H9 (cell line): ENCODE data around the gene CMTM4. TPM values are rescaled to one million over a fixed set of nuclear protein-coding genes. Genes with fewer than 3 reads are reported as not detected.

Experiments
- DNase-seq: peaks from one replicate; pipeline ENCODE4 v3.0.0-alpha.2; 2017
- H2AFZ ChIP-seq: one replicate; pipeline ENCODE4 v1.6.1; 2013; ENCODE audit warnings: mild to moderate bottlenecking, low read length, control low read depth, moderate library complexity
- H2AK5ac ChIP-seq: 2 replicates; pipeline ENCODE4 v1.6.1; 2013; ENCODE audit warnings: low read length, control low read depth, mixed read lengths; ENCODE audit not compliant: insufficient read length
- H2BK120ac ChIP-seq: one replicate; pipeline ENCODE4 v1.6.1; 2013; ENCODE audit warnings: low read depth, mild to moderate bottlenecking, low read length, control low read depth, inconsistent platforms; ENCODE audit not compliant: poor library complexity, severe bottlenecking
- H2BK12ac ChIP-seq: 2 replicates; pipeline ENCODE4 v1.6.1; 2013; ENCODE audit warnings: low read length, control low read depth, mixed read lengths, low read depth; ENCODE audit not compliant: insufficient read length
- H2BK15ac ChIP-seq: 2 replicates; pipeline ENCODE4 v1.6.1; 2013; ENCODE audit warnings: low read depth, low read length, control low read depth
- H2BK20ac ChIP-seq: one replicate; pipeline ENCODE4 v1.6.1; 2013; ENCODE audit warnings: low read depth, mild to moderate bottlenecking, low read length, control low read depth, inconsistent platforms; ENCODE audit not compliant: poor library complexity, severe bottlenecking
- H2BK5ac ChIP-seq: 2 replicates; pipeline ENCODE4 v1.6.1; 2013; ENCODE audit warnings: low read length, control low read depth, mixed read lengths; ENCODE audit not compliant: insufficient read length
- H3K14ac ChIP-seq: 2 replicates; pipeline ENCODE4 v1.6.1; 2013; ENCODE audit warnings: low read length, control low read depth; ENCODE audit not compliant: insufficient read depth
- H3K18ac ChIP-seq: 2 replicates; pipeline ENCODE4 v1.6.1; 2013; ENCODE audit warnings: low read depth, mild to moderate bottlenecking, mixed read lengths, low read length, control low read depth; ENCODE audit not compliant: insufficient read length
- H3K23ac ChIP-seq: 2 replicates; pipeline ENCODE4 v1.6.1; 2013; ENCODE audit warnings: low read length, control low read depth, mixed read lengths, low read depth; ENCODE audit not compliant: insufficient read length
- H3K23me2 ChIP-seq: 2 replicates; pipeline ENCODE4 v1.6.1; 2013; ENCODE audit warnings: low read depth, mild to moderate bottlenecking, mixed read lengths, low read length, control low read depth; ENCODE audit not compliant: insufficient read length, poor library complexity, severe bottlenecking
- H3K27ac ChIP-seq: 2 replicates; pipeline ENCODE4 v1.5.1; 2013; ENCODE audit warnings: low read length, control low read depth, mixed read lengths, low read depth; ENCODE audit not compliant: insufficient read length
- H3K27me3 ChIP-seq: 2 replicates; pipeline ENCODE4 v1.6.1; 2013; ENCODE audit warnings: low read length, control low read depth, inconsistent platforms; ENCODE audit not compliant: insufficient read depth
- H3K4ac ChIP-seq: 2 replicates; pipeline ENCODE4 v1.6.1; 2013; ENCODE audit warnings: low read depth, mild to moderate bottlenecking, control low read depth, inconsistent platforms, low read length, moderate library complexity
- H3K4me1 ChIP-seq: 2 replicates; pipeline ENCODE4 v1.6.1; 2013; ENCODE audit warnings: low read length, control low read depth, inconsistent platforms; ENCODE audit not compliant: insufficient read depth
- H3K4me2 ChIP-seq: 2 replicates; pipeline ENCODE4 v1.6.1; 2013; ENCODE audit warnings: low read length, control low read depth, mixed read lengths; ENCODE audit not compliant: insufficient read length, insufficient read depth
- H3K56ac ChIP-seq: 2 replicates; pipeline ENCODE4 v1.6.1; 2013; ENCODE audit warnings: low read depth, mild to moderate bottlenecking, mixed read lengths, low read length, control low read depth; ENCODE audit not compliant: insufficient read length
- H3K79me1 ChIP-seq: 2 replicates; pipeline ENCODE4 v1.6.1; 2013; ENCODE audit warnings: low read depth, mild to moderate bottlenecking, moderate library complexity, low read length, control low read depth, inconsistent platforms; ENCODE audit not compliant: insufficient read depth, poor library complexity, severe bottlenecking
- H3K79me2 ChIP-seq: 2 replicates; pipeline ENCODE4 v1.6.1; 2013; ENCODE audit warnings: low read length, control low read depth, inconsistent platforms; ENCODE audit not compliant: insufficient read depth
- H3K9ac ChIP-seq: 2 replicates; pipeline ENCODE4 v1.6.1; 2013; ENCODE audit warnings: low read length, control low read depth, mixed read lengths; ENCODE audit not compliant: insufficient read length; ENCODE audit errors: extremely low read depth
- H3K9me3 ChIP-seq: one replicate; pipeline ENCODE4 v1.6.1; 2013; ENCODE audit warnings: low read depth, low read length, inconsistent platforms; ENCODE audit not compliant: control insufficient read depth
- H3T11ph ChIP-seq: one replicate; pipeline ENCODE4 v1.6.1; 2013; ENCODE audit warnings: mild to moderate bottlenecking, low read length, control low read depth, inconsistent platforms
- H4K20me1 ChIP-seq: one replicate; pipeline ENCODE4 v1.6.1; 2013; ENCODE audit not compliant: control insufficient read depth, insufficient read length, insufficient read depth
- H4K5ac ChIP-seq: 2 replicates; pipeline ENCODE4 v1.6.1; 2013; ENCODE audit warnings: low read depth, mild to moderate bottlenecking, mixed read lengths, low read length, control low read depth; ENCODE audit not compliant: insufficient read length
- H4K8ac ChIP-seq: replicated peaks from 2 replicates; pipeline ENCODE4 v1.6.1; 2013; ENCODE audit warnings: low read length, control low read depth, mixed read lengths, low read depth; ENCODE audit not compliant: insufficient read length
- H4K91ac ChIP-seq: 2 replicates; pipeline ENCODE4 v1.6.1; 2013; ENCODE audit warnings: low read depth, mild to moderate bottlenecking, moderate library complexity, mixed read lengths, low read length, control low read depth; ENCODE audit not compliant: insufficient read length
- H3K27ac Mint-ChIP-seq, 3 experiments: 2 replicates in 2 of 3; 3 replicates in 1 of 3; pipeline ENCODE4 v1.8.0; 2020 to 2021; ENCODE audit warnings: mixed read lengths in 3 of 3, mild to moderate bottlenecking in 1 of 3, moderate library complexity in 1 of 3
- H3K27me3 Mint-ChIP-seq: 2 replicates; pipeline ENCODE4 v1.8.0; 2021; ENCODE audit warnings: low read depth, mild to moderate bottlenecking, moderate library complexity, mixed read lengths
- H3K36me3 Mint-ChIP-seq, 3 experiments: 2 replicates in 2 of 3; 3 replicates in 1 of 3; pipeline ENCODE4 v1.8.0; 2020 to 2021; ENCODE audit warnings: low read depth in 3 of 3, mixed read lengths in 3 of 3; ENCODE audit not compliant: insufficient read depth in 1 of 3
- H3K4me1 Mint-ChIP-seq, 2 experiments: 2 replicates each; pipeline ENCODE4 v1.8.0; 2020; ENCODE audit warnings: mixed read lengths in 2 of 2
- H3K4me3 Mint-ChIP-seq, 2 experiments: 2 replicates in 1 of 2; 3 replicates in 1 of 2; pipeline ENCODE4 v1.8.0; 2020 to 2021; ENCODE audit warnings: mild to moderate bottlenecking in 2 of 2, mixed read lengths in 2 of 2, moderate library complexity in 1 of 2
- H3K9me3 Mint-ChIP-seq, 2 experiments: 2 replicates in 1 of 2; 3 replicates in 1 of 2; pipeline ENCODE4 v1.8.0; 2020; ENCODE audit warnings: mild to moderate bottlenecking in 2 of 2, mixed read lengths in 2 of 2, moderate library complexity in 1 of 2
- WGBS: extraction: QIAGEN DNeasy Blood & Tissue Kit; methylation state at CpG from one replicate; pipeline ENCODE4 v1.1.7; 2013; ENCODE audit warnings: missing lambda C conversion rate, low lambda C conversion rate, mixed read lengths; ENCODE audit not compliant: insufficient read length; ENCODE audit errors: extremely low coverage; 5-methylcytosine and 5-hydroxymethylcytosine counted together
- total RNA-seq: library from RNA; stranded (reverse); gene quantifications from 2 replicates; pipeline ENCODE4 v1.2.1, GENCODE V29; 2021
- TF ChIP-seq, protein P1 (sequence below): fragments of 200-600 bp; sonication (generic); conservative IDR thresholded peaks from 3 replicates; pipeline ENCODE4 v1.8.0; 2021; ENCODE audit warnings: antibody characterized with exemption, mild to moderate bottlenecking

Gene CMTM4
- total RNA-seq, 1 experiment from 2014 or later = 40.5 TPM

DNA sequence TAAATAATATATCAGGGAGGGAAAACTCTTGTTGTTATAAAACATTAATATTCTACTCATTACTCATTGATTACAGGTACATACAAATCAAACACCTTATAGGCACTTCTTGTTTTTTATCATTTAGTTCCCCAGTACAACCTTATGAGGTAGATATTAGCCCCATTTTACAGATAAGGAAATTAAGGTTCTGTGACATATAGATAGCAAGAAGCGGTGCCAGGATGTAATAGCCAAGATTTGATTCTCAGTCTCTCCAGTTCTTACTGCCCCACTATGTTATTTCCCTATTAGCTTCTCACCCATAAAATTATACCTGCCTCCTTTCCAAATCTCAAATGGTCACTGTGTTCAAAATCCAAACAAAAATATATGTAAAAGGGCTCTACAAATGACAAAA lies 55.2 kb downstream of the CMTM4 start:
- no peaks in the 10 kb centered on the region for H3K9me3 ChIP-seq
- no peaks in the 10 kb centered on the region for H3K27me3 Mint-ChIP-seq
- WGBS = no CpG with 5 or more reads among the region's 1 CpG
- no peak for DNase-seq
- H3K4me3 Mint-ChIP-seq = no peak overlapping the region
- no peak overlapping the region for H2BK15ac ChIP-seq
- no peak overlapping the region for H4K8ac ChIP-seq
- no peak overlapping the region for H3T11ph ChIP-seq
- no peak overlapping the region for H2BK20ac ChIP-seq
- H3K4ac ChIP-seq = no peak overlapping the region
- no peak overlapping the region for H2BK12ac ChIP-seq
- no peak overlapping the region for H3K27ac Mint-ChIP-seq
- peaks cover 30 to 31% of the 10 kb centered on the region in 2 experiments for H3K4me1 Mint-ChIP-seq
- no peak overlapping the region for H3K27ac ChIP-seq
- H3K79me1 ChIP-seq = no peaks in the 10 kb centered on the region
- H3K27me3 ChIP-seq = no peaks in the 10 kb centered on the region
- no peaks in the 10 kb centered on the region for H4K20me1 ChIP-seq
- H4K5ac ChIP-seq = no peak overlapping the region
- H3K4me2 ChIP-seq = no peak overlapping the region
- peaks cover 3% of the 10 kb centered on the region; the same call in 1 of the 2 replicates for H3K4me1 ChIP-seq
- H3K18ac ChIP-seq = no peak overlapping the region
- no peak overlapping the region for H3K56ac ChIP-seq
- H3K23me2 ChIP-seq = no peaks in the 10 kb centered on the region
- peaks cover 0 to 2% (median 0%) of the 10 kb centered on the region in 3 experiments; a peak in 2 of 7 replicates for H3K36me3 Mint-ChIP-seq
- H4K91ac ChIP-seq = no peak overlapping the region
- no peak overlapping the region for H2AK5ac ChIP-seq
- H3K79me2 ChIP-seq = no peaks in the 10 kb centered on the region; the same call in 1 of the 2 replicates
- H2BK5ac ChIP-seq = no peak overlapping the region
- H2AFZ ChIP-seq = no peak overlapping the region
- no peaks in the 10 kb centered on the region; a peak in 1 of 5 replicates for H3K9me3 Mint-ChIP-seq
- H3K14ac ChIP-seq = no peak overlapping the region
- TF ChIP-seq, protein P1, sequence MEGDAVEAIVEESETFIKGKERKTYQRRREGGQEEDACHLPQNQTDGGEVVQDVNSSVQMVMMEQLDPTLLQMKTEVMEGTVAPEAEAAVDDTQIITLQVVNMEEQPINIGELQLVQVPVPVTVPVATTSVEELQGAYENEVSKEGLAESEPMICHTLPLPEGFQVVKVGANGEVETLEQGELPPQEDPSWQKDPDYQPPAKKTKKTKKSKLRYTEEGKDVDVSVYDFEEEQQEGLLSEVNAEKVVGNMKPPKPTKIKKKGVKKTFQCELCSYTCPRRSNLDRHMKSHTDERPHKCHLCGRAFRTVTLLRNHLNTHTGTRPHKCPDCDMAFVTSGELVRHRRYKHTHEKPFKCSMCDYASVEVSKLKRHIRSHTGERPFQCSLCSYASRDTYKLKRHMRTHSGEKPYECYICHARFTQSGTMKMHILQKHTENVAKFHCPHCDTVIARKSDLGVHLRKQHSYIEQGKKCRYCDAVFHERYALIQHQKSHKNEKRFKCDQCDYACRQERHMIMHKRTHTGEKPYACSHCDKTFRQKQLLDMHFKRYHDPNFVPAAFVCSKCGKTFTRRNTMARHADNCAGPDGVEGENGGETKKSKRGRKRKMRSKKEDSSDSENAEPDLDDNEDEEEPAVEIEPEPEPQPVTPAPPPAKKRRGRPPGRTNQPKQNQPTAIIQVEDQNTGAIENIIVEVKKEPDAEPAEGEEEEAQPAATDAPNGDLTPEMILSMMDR = no peak
- no peak overlapping the region for H3K23ac ChIP-seq
- no peak overlapping the region for H3K9ac ChIP-seq
- H2BK120ac ChIP-seq = no peak overlapping the region
